RWPE2 (cell line): ENCODE data around the gene PRDM10.
"Not testable (repeated sequence)": the region's sequence is repeated elsewhere in the genome, so short reads cannot be mapped to it uniquely, and the experiment has no call there.

Experiments used
- ATAC-seq: fragments of 200-7000 bp; cut with Tn5 transposase; 3 replicates; pipeline ENCODE4 v1.9.1; 2021; ENCODE audit warnings: low read depth
- DNase-seq: peaks from one replicate; pipeline ENCODE4 v3.0.0-alpha.2; 2020; ENCODE audit warnings: low spot score
- H3K27ac ChIP-seq: fragments of 450-650 bp; 2 replicates; pipeline ENCODE4 v1.5.1; 2017; ENCODE audit warnings: mild to moderate bottlenecking; ENCODE audit not compliant: poor library complexity, severe bottlenecking
- H3K27me3 ChIP-seq: fragments of 250-450 bp; sonication (Bioruptor Pico); 2 replicates; pipeline ENCODE4 v1.5.1; 2021; ENCODE audit warnings: mild to moderate bottlenecking, moderate library complexity; ENCODE audit not compliant: insufficient read depth, poor library complexity, severe bottlenecking
- H3K36me3 ChIP-seq: fragments of 250-450 bp; sonication (Bioruptor Pico); 2 replicates; pipeline ENCODE4 v1.5.1; 2020; ENCODE audit warnings: low read depth, mild to moderate bottlenecking, moderate library complexity
- H3K4me1 ChIP-seq: fragments of 250-450 bp; sonication (Bioruptor Pico); 2 replicates; pipeline ENCODE4 v1.5.1; 2021; ENCODE audit warnings: mild to moderate bottlenecking, moderate library complexity; ENCODE audit not compliant: insufficient read depth, poor library complexity, severe bottlenecking
- H3K4me3 ChIP-seq: fragments of 250-450 bp; sonication (Bioruptor Pico); 2 replicates; pipeline ENCODE4 v1.5.1; 2021; ENCODE audit warnings: mild to moderate bottlenecking, moderate library complexity; ENCODE audit not compliant: severe bottlenecking
- H3K9me3 ChIP-seq: fragments of 250-450 bp; sonication (Bioruptor Pico); 2 replicates; pipeline ENCODE4 v1.5.1; 2021; ENCODE audit warnings: mild to moderate bottlenecking, moderate library complexity; ENCODE audit not compliant: severe bottlenecking
- TF ChIP-seq, protein P1 (sequence below): fragments of 450-650 bp; IDR thresholded peaks from one replicate; pipeline ENCODE4 v1.5.1; 2017; ENCODE audit warnings: mild to moderate bottlenecking, moderate library complexity; ENCODE audit not compliant: poor library complexity, severe bottlenecking

The PRDM10 gene

DNA sequence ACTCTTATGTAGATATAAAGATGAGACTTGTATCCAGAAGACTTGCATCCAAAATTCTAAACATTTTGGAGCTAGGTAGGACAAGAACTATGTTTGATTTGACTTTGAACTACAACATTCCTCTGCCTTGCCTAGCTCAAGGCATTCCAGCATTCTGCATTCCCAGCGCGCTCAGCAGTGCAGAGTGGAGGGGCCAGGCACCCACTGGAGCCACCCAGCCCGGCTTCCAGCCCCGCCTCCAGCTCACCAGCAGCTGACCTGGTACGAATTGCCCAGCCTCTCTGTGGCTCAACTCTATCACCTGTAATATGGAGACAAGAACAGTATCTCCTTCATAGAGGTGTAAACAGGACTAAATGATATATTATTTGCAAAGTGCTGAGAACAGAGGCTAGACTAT is 28.8 kb downstream of the PRDM10 start:
- H3K4me3 ChIP-seq: no peak overlapping the region
- DNase-seq: no peak

DNA sequence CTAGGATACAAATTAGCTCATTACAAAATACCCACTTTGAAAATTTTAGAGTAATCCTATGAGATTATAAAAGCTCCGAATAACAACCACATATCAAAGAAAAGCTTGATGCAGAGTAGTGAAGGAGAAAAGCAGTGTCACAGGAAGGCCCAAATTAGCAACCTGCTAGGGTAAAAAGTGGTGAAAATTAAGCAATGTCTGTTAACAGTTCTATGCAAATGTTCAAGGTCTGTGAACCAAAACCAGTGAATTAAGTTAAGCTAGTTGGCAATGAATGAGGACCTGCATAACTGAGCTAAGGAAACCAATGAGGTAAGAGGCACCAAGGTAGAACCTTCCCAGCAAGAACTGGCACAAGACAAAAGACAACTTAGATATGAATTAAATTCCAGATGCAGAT is 29.6 kb downstream of the PRDM10 start:
- Histone ChIP-seq H3K4me3 (no peak overlapping the region), H3K36me3 (no peaks in the 10 kb centered on the region), H3K4me1 (no peaks in the 10 kb centered on the region), H3K9me3 (no peaks in the 10 kb centered on the region), H3K27me3 (no peaks in the 10 kb centered on the region), H3K27ac (no peak overlapping the region)
- TF ChIP-seq, protein P1, sequence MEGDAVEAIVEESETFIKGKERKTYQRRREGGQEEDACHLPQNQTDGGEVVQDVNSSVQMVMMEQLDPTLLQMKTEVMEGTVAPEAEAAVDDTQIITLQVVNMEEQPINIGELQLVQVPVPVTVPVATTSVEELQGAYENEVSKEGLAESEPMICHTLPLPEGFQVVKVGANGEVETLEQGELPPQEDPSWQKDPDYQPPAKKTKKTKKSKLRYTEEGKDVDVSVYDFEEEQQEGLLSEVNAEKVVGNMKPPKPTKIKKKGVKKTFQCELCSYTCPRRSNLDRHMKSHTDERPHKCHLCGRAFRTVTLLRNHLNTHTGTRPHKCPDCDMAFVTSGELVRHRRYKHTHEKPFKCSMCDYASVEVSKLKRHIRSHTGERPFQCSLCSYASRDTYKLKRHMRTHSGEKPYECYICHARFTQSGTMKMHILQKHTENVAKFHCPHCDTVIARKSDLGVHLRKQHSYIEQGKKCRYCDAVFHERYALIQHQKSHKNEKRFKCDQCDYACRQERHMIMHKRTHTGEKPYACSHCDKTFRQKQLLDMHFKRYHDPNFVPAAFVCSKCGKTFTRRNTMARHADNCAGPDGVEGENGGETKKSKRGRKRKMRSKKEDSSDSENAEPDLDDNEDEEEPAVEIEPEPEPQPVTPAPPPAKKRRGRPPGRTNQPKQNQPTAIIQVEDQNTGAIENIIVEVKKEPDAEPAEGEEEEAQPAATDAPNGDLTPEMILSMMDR: no peak
- ATAC-seq: no peak
- DNase-seq: no peak

More for the DNA sequence above, 28.8 kb downstream of the PRDM10 start:
- Histone ChIP-seq H3K36me3 (no peaks in the 10 kb centered on the region), H3K4me1 (no peaks in the 10 kb centered on the region), H3K27ac (no peak overlapping the region), H3K9me3 (no peaks in the 10 kb centered on the region), H3K27me3 (no peaks in the 10 kb centered on the region)
- ATAC-seq: no peak
- TF ChIP-seq, protein P1: no peak

DNA sequence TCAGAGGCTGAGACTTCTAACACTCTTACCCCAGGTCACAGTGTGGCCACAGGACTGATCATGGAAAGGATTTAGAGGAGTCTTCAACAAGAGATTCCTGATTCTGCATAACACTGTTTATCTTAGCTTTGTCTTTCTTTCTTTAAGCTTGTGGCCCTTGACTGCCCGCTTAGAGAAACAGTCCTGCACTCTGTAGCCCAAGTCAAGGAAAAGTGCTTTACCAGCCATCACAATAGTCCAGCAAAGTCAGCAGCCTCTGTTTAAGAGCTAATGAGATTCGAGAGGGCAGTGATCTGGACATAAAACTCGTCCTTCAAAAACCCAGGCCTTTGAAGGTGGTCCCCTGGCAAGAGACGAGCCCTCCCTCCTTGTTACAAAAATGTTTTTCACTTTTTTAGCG is 30.0 kb downstream of the PRDM10 start:
- TF ChIP-seq, protein P1: no peak
- no peaks in the 10 kb centered on the region for H3K9me3 ChIP-seq
- no peak for DNase-seq
- no peak overlapping the region for H3K4me3 ChIP-seq
- H3K27me3 ChIP-seq: no peaks in the 10 kb centered on the region
- no peaks in the 10 kb centered on the region for H3K4me1 ChIP-seq
- no peaks in the 10 kb centered on the region for H3K36me3 ChIP-seq
- no peak for ATAC-seq
- H3K27ac ChIP-seq: no peak overlapping the region

DNA sequence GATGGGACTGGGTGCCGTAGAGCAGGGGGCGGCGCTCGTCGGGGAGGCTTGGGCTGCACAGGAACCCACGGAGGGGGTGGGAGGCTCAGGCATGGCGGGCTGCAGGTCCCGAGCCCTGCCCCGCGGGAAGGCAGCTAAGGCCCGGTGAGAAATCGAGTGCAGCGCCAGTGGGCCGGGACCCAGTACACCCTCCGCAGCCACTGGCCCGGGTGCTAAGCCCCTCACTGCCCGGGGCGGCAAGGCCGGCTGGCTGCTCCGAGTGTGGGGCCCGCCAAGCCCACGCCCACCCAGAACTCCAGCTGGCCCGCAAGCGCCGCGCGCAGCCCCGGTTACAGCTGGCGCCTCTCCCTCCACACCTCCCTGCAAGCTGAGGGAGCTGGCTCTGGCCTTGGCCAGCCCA is 30.8 kb downstream of the PRDM10 start:
- not testable (repeated sequence) for H3K27ac ChIP-seq, H3K4me1 ChIP-seq, H3K27me3 ChIP-seq, H3K4me3 ChIP-seq, H3K9me3 ChIP-seq, ATAC-seq, H3K36me3 ChIP-seq, DNase-seq

DNA sequence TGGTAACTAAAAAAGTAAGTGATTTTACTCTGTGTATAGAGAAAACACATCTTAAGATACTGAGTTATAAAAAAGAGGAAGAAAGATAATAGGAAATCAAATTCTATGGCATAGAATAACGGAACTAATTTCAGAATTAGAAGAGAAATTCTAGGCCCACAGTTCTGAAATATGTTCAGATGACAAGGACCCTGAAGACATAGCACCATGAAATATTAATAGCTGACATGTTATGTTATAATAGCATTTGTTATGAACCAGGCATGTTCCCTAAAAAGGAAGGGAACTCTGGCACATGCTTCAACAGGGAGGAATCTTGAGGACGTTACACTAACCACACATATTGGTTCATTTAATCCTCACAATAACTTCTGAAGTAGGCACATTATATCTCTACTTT is 32.7 kb downstream of the PRDM10 start:
- TF ChIP-seq, protein P1: no peak
- H3K27me3 ChIP-seq: no peaks in the 10 kb centered on the region
- H3K4me3 ChIP-seq: no peak overlapping the region
- ATAC-seq (no peak), DNase-seq (no peak)
- H3K4me1 ChIP-seq: no peaks in the 10 kb centered on the region
- H3K9me3 ChIP-seq: no peaks in the 10 kb centered on the region
- no peak overlapping the region for H3K27ac ChIP-seq
- no peaks in the 10 kb centered on the region for H3K36me3 ChIP-seq
